Thyroid gland (tissue), 4 donors: Measurements from ENCODE around the gene HNF1B.

Experiments used
- POLR2A ChIP-seq, 2 donors: fragments of 450-650 bp; IDR thresholded peaks; one replicate each; pipeline ENCODE4 v1.6.1; 2017; ENCODE audit warnings: antibody characterized with exemption in 2 of 2, mild to moderate bottlenecking in 2 of 2, moderate library complexity in 1 of 2
- TF ChIP-seq, protein P1 (sequence below), 6 experiments: fragments of 200-600 bp in 3 of 6; fragments of 450-650 bp in 3 of 6; sonication (generic) in 3 of 6; IDR thresholded peaks; one replicate each; pipeline ENCODE4 v1.5.1; 2016 to 2019; ENCODE audit warnings: antibody characterized with exemption in 6 of 6, mild to moderate bottlenecking in 2 of 6, inconsistent platforms in 1 of 6, moderate library complexity in 1 of 6

DNA sequence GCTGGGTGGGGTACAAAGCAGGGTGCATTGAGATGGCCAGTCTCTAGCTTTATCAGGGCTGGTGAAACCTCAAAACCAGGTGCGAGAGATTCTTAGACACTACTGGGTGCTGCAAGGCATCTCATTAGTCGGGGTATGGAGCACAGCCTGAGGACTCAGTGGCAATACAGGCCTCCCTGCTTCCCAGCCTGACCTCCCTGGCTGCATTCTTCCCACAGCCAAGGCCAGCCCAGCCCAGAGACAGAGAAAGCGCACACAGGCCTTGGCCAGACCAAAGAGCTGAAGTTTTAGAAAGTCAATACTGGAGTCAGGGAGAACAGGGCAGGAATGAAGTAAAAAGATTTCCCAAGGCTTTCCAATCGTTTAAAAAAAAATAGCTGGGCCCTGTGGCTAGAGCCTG, 12.5 kb downstream of the HNF1B start:
- no peak for TF ChIP-seq POLR2A (IDR thresholded peaks at IDR 0.05)
- TF ChIP-seq, protein P1, sequence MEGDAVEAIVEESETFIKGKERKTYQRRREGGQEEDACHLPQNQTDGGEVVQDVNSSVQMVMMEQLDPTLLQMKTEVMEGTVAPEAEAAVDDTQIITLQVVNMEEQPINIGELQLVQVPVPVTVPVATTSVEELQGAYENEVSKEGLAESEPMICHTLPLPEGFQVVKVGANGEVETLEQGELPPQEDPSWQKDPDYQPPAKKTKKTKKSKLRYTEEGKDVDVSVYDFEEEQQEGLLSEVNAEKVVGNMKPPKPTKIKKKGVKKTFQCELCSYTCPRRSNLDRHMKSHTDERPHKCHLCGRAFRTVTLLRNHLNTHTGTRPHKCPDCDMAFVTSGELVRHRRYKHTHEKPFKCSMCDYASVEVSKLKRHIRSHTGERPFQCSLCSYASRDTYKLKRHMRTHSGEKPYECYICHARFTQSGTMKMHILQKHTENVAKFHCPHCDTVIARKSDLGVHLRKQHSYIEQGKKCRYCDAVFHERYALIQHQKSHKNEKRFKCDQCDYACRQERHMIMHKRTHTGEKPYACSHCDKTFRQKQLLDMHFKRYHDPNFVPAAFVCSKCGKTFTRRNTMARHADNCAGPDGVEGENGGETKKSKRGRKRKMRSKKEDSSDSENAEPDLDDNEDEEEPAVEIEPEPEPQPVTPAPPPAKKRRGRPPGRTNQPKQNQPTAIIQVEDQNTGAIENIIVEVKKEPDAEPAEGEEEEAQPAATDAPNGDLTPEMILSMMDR (IDR thresholded peaks at IDR 0.05), result no peak
